ENCODE results near the gene KCNK6.

DNA sequence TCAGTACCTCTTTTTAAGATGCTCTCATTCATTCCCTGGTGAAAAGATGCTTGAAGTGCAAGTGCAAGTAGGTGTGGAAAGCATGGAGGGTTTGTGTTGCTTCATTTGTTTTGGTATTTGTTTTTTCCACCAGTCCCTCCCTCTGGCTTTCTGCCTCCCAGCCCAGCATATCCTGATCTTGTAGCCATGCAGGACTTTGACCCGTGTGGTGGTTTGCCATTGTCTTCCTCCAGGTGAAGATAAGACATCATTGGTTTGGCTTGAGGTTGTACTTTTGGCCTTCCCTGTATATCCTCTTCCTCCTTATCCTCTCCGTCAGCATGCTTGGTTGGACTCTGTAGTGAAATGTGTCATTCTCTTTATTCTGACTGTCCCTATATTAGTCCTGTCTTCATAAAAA, 46.1 kb upstream of the KCNK6 start:
- TF ChIP-seq, protein P1, sequence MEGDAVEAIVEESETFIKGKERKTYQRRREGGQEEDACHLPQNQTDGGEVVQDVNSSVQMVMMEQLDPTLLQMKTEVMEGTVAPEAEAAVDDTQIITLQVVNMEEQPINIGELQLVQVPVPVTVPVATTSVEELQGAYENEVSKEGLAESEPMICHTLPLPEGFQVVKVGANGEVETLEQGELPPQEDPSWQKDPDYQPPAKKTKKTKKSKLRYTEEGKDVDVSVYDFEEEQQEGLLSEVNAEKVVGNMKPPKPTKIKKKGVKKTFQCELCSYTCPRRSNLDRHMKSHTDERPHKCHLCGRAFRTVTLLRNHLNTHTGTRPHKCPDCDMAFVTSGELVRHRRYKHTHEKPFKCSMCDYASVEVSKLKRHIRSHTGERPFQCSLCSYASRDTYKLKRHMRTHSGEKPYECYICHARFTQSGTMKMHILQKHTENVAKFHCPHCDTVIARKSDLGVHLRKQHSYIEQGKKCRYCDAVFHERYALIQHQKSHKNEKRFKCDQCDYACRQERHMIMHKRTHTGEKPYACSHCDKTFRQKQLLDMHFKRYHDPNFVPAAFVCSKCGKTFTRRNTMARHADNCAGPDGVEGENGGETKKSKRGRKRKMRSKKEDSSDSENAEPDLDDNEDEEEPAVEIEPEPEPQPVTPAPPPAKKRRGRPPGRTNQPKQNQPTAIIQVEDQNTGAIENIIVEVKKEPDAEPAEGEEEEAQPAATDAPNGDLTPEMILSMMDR (conservative IDR thresholded peaks at IDR 0.05; ENCODE audit: low read length), result no peak
- no peak for TF ChIP-seq EZH2phosphoT487 (IDR thresholded peaks at IDR 0.05; ENCODE audit: borderline replicate concordance)
